PFSK-1 (cell line): ENCODE data around the gene CD164L2.

Source experiments
- POLR2AphosphoS5 ChIP-seq: IDR thresholded peaks from 2 replicates; pipeline ENCODE4 v1.6.1; 2012; ENCODE audit warnings: low read depth, mild to moderate bottlenecking, control low read depth, low read length, moderate library complexity
- TAF1 ChIP-seq: IDR thresholded peaks from 2 replicates; pipeline ENCODE4 v1.6.1; 2012; ENCODE audit warnings: low read length, control low read depth, borderline replicate concordance; ENCODE audit not compliant: insufficient read depth
- TF ChIP-seq, protein P1 (sequence below), 2 experiments: IDR thresholded peaks; 2 replicates each; pipeline versions ENCODE4 v1.6.1 to v1.8.0; 2011 to 2012; ENCODE audit warnings: low read depth in 2 of 2, low read length in 2 of 2, control low read depth in 1 of 2, inconsistent platforms in 1 of 2, mild to moderate bottlenecking in 1 of 2, moderate library complexity in 1 of 2; ENCODE audit not compliant: insufficient read depth in 1 of 2

- TF ChIP-seq POLR2AphosphoS5 (no peak), TAF1 (no peak)
- TF ChIP-seq, protein P1, sequence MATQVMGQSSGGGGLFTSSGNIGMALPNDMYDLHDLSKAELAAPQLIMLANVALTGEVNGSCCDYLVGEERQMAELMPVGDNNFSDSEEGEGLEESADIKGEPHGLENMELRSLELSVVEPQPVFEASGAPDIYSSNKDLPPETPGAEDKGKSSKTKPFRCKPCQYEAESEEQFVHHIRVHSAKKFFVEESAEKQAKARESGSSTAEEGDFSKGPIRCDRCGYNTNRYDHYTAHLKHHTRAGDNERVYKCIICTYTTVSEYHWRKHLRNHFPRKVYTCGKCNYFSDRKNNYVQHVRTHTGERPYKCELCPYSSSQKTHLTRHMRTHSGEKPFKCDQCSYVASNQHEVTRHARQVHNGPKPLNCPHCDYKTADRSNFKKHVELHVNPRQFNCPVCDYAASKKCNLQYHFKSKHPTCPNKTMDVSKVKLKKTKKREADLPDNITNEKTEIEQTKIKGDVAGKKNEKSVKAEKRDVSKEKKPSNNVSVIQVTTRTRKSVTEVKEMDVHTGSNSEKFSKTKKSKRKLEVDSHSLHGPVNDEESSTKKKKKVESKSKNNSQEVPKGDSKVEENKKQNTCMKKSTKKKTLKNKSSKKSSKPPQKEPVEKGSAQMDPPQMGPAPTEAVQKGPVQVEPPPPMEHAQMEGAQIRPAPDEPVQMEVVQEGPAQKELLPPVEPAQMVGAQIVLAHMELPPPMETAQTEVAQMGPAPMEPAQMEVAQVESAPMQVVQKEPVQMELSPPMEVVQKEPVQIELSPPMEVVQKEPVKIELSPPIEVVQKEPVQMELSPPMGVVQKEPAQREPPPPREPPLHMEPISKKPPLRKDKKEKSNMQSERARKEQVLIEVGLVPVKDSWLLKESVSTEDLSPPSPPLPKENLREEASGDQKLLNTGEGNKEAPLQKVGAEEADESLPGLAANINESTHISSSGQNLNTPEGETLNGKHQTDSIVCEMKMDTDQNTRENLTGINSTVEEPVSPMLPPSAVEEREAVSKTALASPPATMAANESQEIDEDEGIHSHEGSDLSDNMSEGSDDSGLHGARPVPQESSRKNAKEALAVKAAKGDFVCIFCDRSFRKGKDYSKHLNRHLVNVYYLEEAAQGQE (IDR thresholded peaks at IDR 0.05; ENCODE audit: insufficient read depth in 1 of 2, low read depth in 2 of 2, low read length in 2 of 2) = no peak
Measured at GRCh38 chr1:27359822-27360158, 23.3 kb downstream of the CD164L2 start.
